ENCODE data around the gene PHF2.

PHF2 gene

GRCh38 chr9:93593144-93593658, 16.8 kb downstream of the PHF2 start:
- TF ChIP-seq REST (IDR thresholded peaks at IDR 0.05; ENCODE audit: insufficient replicate concordance, low read depth), result no peak
- TF ChIP-seq SPI1 (IDR thresholded peaks at IDR 0.05; ENCODE audit: borderline replicate concordance, low read depth), result no peak
- no peak for TF ChIP-seq GABPA (IDR thresholded peaks at IDR 0.05; ENCODE audit: low read depth)
- TF ChIP-seq CTCF (IDR thresholded peaks at IDR 0.05; ENCODE audit: insufficient read depth, low read length), result no peak
- TF ChIP-seq POLR2AphosphoS5 (IDR thresholded peaks at IDR 0.05; ENCODE audit: low read depth), result no peak
- H3K4me3 ChIP-seq (replicated peaks; ENCODE audit: insufficient read depth, low read length), result no peak overlapping the region
- no peaks in the 10 kb centered on the region for H3K27me3 ChIP-seq (ENCODE audit: insufficient read depth, poor library complexity, severe bottlenecking)
- no peak for DNase-seq (ENCODE audit: low read depth in 1 of 2, low spot score in 1 of 2)
- no peak overlapping the region for H3K27ac ChIP-seq (replicated peaks)

- DNase-seq (ENCODE audit: low read depth in 1 of 2, low spot score in 1 of 2), result no peak
- TF ChIP-seq SPI1 (IDR thresholded peaks at IDR 0.05; ENCODE audit: borderline replicate concordance, low read depth), result no peak
- no peak for TF ChIP-seq REST (IDR thresholded peaks at IDR 0.05; ENCODE audit: insufficient replicate concordance, low read depth)
- TF ChIP-seq POLR2AphosphoS5 (IDR thresholded peaks at IDR 0.05; ENCODE audit: low read depth), result no peak
- TF ChIP-seq GABPA (IDR thresholded peaks at IDR 0.05; ENCODE audit: low read depth), result no peak
- TF ChIP-seq CTCF (IDR thresholded peaks at IDR 0.05; ENCODE audit: insufficient read depth, low read length), result no peak
- Histone ChIP-seq H3K27me3 (ENCODE audit: insufficient read depth, poor library complexity, severe bottlenecking) (no peaks in the 10 kb centered on the region), H3K27ac (replicated peaks) (no peak overlapping the region), H3K4me3 (replicated peaks; ENCODE audit: insufficient read depth, low read length) (no peak overlapping the region)
Observed at GRCh38 chr9:93594041-93594756, 17.8 kb downstream of the PHF2 start.

GRCh38 chr9:93595461-93595860, 19.1 kb downstream of the PHF2 start:
- DNase-seq (ENCODE audit: low read depth in 1 of 2, low spot score in 1 of 2), result no peak
- Histone ChIP-seq H3K4me3 (replicated peaks; ENCODE audit: insufficient read depth, low read length) (no peak overlapping the region), H3K27me3 (ENCODE audit: insufficient read depth, poor library complexity, severe bottlenecking) (no peaks in the 10 kb centered on the region), H3K27ac (replicated peaks) (no peak overlapping the region)
- no peak for TF ChIP-seq POLR2AphosphoS5 (IDR thresholded peaks at IDR 0.05; ENCODE audit: low read depth)
- no peak for TF ChIP-seq SPI1 (IDR thresholded peaks at IDR 0.05; ENCODE audit: borderline replicate concordance, low read depth)
- TF ChIP-seq GABPA (IDR thresholded peaks at IDR 0.05; ENCODE audit: low read depth), result no peak
- no peak for TF ChIP-seq CTCF (IDR thresholded peaks at IDR 0.05; ENCODE audit: insufficient read depth, low read length)
